GM19468 (cell line): Measurements from ENCODE around the gene PTPRN2.

Experiments used
- ATAC-seq: cut with Tn5 transposase; IDR thresholded peaks from one replicate; pipeline ENCODE4 v1.9.1; 2021; ENCODE audit warnings: mild to moderate bottlenecking, moderate library complexity, moderate number of reproducible peaks; ENCODE audit not compliant: unreplicated experiment; ENCODE audit errors: extremely low read depth

The PTPRN2 gene

DNA sequence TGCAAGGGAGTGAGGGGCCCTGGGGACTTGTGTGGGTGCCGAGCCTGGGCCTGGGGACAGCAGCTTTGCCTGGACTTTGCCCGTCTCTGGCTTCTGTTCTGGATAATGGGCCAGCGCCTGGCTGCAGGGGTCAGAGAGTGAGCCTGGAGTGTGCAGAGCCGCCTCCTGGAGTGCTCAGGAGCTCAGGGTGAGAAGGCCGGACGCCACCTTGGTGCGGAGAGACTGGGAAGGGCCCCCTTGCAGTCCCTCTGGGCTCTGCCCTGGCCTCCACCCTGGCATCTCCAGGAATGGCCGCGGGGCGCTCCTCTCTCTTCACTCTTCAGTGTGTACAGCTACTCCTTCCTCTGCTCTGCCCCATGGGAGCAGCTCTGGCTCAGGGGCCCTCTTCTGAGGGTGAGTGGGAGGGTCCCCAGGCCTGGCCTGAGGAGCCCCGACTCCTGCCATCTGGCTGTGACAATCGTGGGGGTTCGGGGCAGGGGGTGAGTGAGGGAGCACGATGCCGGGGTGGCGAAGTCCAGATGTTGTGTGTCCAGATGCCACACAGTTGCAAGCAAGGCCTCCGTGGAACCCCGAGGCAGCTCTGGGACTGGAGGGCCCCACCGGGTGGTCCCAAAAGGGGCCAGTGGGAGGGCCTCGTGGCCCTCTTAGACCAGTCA is 1063.7 kb downstream of the PTPRN2 start:
- no peak for ATAC-seq

- ATAC-seq: no peak
These were observed 1064.3 kb downstream of the PTPRN2 start for GRCh38 chr7:157523371-157523765.

DNA sequence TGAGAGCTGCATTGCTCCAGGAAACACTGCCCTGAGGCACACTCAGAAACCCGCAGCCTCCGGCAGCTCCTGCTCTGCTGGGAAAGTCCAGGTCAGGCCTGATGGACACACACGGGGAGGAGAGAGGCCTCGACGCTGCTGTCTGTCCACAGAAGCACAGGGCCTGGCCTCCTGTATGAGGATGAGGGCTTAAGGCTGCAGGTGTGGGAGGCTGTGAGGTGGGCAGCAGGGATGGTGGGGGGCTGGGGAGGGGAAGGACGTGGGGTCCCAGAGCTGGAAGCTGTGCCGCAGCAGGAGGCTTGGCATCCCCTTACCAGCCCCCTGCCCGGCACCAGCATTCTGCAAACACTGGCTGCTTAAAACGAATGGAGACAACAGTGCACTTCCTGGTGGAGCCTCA is 1064.7 kb downstream of the PTPRN2 start:
- ATAC-seq: no peak

DNA sequence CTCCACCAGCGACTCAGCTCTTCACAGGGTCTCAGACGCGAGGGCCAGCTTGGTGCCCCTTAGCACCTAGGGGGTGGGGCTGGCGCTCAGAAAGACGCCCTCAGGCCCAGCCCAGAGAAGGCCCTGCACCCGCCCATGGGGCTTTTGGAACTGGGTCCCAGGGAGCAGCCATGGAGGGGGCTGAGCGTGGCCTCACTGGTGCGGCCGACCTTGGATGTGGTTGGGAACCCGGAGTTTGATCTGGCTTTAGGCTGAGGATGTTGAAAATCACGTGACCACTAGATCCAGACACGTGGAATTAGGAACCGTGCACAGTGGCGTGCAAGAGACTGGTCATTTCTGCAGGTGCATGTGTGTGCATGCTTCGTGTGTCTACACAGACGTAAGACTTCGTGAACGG is 1065.4 kb downstream of the PTPRN2 start:
- ATAC-seq: no peak

DNA sequence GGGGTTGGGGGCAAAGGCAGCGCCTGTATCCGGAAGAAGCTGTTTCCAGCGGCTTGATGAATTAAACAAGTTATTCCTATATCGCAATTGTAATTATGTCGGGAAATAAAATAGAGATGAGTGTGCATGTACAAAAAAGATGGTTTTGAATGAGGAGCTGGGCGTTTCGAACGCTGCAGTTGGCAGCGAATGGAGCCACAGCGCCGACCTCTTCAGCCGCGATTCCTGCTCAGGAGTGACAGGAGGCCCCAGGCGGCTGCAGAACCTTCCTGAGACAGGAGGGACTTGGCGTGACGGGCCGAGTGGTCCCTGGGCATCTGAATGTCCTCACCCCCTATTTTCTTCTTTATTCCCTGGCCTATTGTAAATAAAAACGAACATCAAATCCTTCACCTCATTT is 1065.9 kb downstream of the PTPRN2 start:
- ATAC-seq: no peak

DNA sequence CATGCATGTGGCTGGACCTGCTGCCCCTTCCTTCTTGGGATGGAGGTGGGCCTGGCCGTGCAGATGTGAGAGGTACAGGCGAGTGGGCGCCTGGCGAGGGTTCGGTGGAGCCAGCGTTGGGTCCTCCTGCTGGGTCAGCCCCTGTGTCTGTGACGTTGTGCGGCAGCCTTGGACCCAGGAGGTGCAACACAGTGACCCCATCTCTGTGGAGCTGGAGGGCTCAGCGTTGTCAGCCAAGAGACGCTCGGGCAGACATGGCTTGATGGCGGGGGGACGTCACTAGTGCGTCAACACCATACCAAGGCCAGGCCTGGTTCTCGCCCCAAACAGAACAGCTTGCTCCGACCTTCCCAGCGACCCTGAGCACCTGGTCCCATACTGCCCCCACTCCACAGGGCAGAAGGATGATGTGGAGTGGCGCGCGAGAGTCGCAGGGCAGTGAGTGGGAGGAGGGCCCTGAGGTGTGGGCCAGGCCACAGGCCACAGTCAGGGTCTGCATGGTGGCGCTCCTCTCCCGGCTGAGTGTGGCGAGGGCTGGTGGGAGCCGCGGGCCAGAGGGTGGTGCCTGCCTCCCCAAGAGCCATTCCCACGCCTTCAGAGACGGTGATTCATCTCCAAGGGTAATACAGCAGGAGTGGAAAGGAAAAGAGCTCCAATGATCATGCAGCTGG is 1066.4 kb downstream of the PTPRN2 start:
- no peak for ATAC-seq

DNA sequence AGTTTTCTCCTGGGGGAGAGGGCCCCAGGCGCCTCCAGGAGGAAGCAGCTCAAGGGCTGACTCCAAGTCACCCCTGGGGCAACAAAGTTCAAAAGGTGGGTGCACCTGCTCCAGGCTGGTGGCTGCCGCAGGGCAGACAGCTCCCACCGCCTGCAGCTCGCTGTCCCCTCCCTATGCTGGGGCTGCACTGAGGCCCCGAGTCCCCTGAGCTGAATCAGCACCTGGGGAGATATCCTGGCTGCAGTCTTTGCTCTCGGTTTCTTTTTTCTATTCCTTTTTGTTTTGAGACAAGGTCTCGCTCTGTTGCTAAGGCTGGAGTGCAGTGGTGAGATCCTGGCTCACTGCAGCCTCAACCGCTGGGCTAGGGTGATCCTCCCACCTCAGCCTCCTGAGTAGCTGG is 1067.4 kb downstream of the PTPRN2 start:
- ATAC-seq: peak; percentile 89

- ATAC-seq: no peak
These were observed 1067.8 kb downstream of the PTPRN2 start for GRCh38 chr7:157519798-157520244.

- no peak for ATAC-seq
These were observed 1068.4 kb downstream of the PTPRN2 start for GRCh38 chr7:157519246-157519645.

GRCh38 chr7:157518514-157519175 is 1069.0 kb downstream of the PTPRN2 start:
- ATAC-seq: no peak

DNA sequence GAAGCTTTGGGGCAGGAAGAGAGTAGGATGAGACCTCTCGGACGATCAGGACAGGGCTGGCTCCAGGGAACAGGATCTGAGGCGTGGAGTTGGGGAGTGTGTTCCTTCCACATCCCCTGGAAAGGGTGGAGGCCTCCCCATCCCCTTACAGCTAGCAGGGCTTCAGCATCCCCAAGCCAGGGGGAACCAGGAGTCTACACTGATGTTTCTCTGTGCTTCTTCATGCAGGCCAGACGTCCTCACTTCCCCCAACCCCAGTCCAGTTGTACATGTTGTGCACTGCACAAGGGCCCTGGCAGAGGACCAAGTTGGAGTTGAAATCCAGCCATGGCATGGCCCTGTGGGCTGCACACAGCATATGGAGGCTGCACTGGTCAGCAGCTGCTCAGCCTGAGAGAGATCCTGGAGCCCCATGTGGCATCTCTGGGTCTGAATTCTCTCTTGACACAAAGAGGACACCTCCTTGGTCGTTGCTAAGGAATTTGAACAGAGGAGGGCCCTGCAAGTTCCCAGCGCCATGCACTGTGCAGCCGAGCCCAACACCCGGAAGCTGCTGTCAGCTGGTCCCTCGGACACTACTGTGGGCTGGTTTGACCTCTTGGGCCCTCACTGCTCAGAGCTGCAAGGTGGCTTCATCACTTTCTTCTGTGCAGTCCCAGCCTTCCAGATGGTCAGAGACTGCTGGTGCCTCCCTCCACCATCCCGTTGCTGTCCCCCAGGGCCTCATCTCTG is 1069.7 kb downstream of the PTPRN2 start:
- ATAC-seq: no peak

DNA sequence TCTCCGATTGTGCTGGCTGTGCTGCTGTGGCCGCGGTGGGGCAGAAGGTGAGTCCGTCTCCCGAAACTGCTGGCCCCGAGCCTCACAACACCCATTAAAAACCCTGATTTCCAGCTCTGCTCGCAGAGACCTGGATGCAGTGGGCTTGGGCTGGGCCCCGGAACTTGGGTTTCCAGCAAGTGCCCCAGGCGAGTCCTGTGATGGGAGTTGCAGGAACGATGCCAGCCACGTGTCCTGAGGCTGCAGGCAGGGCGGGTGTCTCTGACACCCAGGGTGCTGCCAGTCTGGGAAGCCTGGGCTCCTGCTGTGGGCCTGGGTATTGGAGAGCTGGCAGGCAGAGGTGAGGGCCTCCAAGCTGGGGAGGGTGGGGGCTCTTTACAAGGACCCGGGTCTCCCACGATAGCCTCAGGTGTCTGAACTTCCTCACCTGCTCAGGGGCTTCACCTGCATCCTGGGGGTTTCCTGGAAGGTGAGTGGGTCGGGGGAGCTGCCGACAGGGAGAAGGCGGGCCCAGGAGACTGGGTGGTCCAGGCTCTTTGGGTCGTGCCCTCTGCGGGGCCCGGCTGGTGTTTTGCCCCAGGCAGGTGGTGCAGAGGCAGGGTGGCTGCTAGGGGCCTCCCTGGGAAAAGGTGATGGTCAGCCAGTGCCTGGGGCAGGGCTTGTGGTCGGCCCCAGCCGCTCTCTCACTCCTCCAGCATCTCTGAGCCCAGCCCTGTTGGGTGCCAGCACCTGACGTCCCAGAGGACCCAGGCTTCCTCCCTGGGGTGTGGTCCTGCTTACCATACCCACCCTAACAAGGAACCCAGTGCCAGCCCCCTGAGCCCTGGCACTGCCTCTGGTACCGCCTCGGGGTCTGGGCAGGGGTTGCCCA is 1070.5 kb downstream of the PTPRN2 start:
- no peak for ATAC-seq

GRCh38 chr7:157516311-157516710 is 1071.3 kb downstream of the PTPRN2 start:
- ATAC-seq: no peak

- ATAC-seq: no peak
These were observed 1072.1 kb downstream of the PTPRN2 start for GRCh38 chr7:157515342-157516041.

DNA sequence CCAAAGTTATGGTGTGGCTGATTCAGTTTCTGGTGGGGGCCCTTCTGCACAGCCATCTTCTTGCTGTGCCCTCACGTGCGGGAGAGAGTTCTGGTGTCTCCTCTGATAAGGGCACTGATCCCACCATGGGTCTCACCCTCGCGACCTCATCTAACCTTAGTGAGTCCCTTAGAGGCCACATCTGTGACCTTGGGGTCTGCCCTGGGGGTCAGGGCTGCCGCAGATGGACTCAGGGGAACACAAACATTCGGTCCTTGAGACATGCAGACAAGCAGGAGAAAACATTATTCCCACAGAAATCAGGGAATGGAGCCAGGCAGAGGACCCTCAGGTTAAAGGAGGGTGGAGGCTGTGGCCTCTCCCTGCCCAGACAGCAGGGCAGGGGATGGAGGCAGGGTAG is 1072.9 kb downstream of the PTPRN2 start:
- no peak for ATAC-seq

GRCh38 chr7:157514306-157514705 is 1073.3 kb downstream of the PTPRN2 start:
- ATAC-seq: no peak

GRCh38 chr7:157513682-157514081 is 1073.9 kb downstream of the PTPRN2 start:
- ATAC-seq: no peak

GRCh38 chr7:157513162-157513621 is 1074.4 kb downstream of the PTPRN2 start:
- no peak for ATAC-seq

GRCh38 chr7:157509226-157509625 is 1078.4 kb downstream of the PTPRN2 start:
- ATAC-seq: no peak
